DND-41 (cell line): Measurements from ENCODE around the gene PPP6R1.

Source experiments
- EZH2 ChIP-seq: IDR thresholded peaks from 3 replicates; pipeline ENCODE4 v1.6.1; 2012; ENCODE audit warnings: borderline replicate concordance, low read depth, mild to moderate bottlenecking, moderate library complexity, low read length, inconsistent platforms; ENCODE audit not compliant: severe bottlenecking
- TF ChIP-seq, protein P1 (sequence below): IDR thresholded peaks from 2 replicates; pipeline ENCODE4 v1.5.1; 2012; ENCODE audit warnings: borderline replicate concordance, low read length, moderate library complexity, mild to moderate bottlenecking; ENCODE audit not compliant: poor library complexity, severe bottlenecking; ENCODE audit errors: extremely low read depth

DNA sequence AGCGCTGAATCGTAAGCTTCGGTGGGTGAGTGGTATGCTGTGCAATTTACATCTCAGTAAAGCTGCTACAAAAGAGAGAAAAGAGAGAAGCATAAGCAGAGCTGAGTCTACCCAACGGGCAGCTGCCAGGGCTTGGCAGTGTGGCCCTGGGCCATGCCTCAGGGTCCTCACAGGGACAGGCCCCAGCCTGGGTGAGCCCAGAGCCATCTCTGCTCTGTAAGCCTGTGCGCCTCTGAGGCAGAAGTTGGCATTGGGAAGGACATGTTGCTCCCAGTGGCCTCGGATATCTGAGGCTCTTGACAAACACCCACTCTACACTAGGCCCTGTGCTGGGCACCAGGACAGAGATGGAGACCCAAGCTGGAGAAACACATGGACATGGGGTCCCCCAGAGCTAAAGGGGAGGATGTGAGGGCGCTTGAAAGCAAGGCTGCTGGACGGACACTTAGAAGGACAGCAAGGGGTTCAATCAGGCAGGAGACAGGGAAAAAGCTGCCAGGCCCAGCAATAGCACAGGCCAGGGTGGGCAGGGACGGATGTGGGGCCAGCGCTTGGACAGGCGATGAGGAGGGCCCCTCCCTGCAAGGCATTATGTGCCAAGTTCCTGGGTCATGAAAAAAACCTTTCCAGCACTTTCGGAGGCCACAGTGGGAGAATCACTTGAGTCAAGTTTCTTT is 14.7 kb downstream of the PPP6R1 start:
- TF ChIP-seq, protein P1, sequence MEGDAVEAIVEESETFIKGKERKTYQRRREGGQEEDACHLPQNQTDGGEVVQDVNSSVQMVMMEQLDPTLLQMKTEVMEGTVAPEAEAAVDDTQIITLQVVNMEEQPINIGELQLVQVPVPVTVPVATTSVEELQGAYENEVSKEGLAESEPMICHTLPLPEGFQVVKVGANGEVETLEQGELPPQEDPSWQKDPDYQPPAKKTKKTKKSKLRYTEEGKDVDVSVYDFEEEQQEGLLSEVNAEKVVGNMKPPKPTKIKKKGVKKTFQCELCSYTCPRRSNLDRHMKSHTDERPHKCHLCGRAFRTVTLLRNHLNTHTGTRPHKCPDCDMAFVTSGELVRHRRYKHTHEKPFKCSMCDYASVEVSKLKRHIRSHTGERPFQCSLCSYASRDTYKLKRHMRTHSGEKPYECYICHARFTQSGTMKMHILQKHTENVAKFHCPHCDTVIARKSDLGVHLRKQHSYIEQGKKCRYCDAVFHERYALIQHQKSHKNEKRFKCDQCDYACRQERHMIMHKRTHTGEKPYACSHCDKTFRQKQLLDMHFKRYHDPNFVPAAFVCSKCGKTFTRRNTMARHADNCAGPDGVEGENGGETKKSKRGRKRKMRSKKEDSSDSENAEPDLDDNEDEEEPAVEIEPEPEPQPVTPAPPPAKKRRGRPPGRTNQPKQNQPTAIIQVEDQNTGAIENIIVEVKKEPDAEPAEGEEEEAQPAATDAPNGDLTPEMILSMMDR, result no peak
- no peak for TF ChIP-seq EZH2
